Calu3 (cell line): Measurements from ENCODE around the gene PAPPA. TPM values are rescaled to one million over a fixed set of nuclear protein-coding genes. Genes with fewer than 3 reads are reported as not detected.

ENCODE experiments used
- BruUV-seq: library from RNA; stranded (reverse); fragments of 400-500 nt; replicated peaks from 2 replicates; lab custom pipeline; 2021; lab: Mats Ljungman, UMichigan
- CTCF ChIA-PET: fragments of 300-600 bp; sonication (Branson Sonifier 250); formaldehyde crosslinking; loops from one replicate; lab custom pipeline; 2022; ENCODE audit warnings: antibody characterized with exemption; lab: Charles Lee
- DNase-seq: peaks from one replicate; pipeline ENCODE4 v3.0.0; 2022
- H3K27ac Mint-ChIP-seq: one replicate; pipeline ENCODE4 v1.8.0; 2022; ENCODE audit warnings: mixed read lengths; ENCODE audit not compliant: unreplicated experiment
- H3K27me3 Mint-ChIP-seq: one replicate; pipeline ENCODE4 v1.8.0; 2022; ENCODE audit warnings: mixed read lengths; ENCODE audit not compliant: unreplicated experiment
- H3K36me3 Mint-ChIP-seq: one replicate; pipeline ENCODE4 v1.8.0; 2022; ENCODE audit warnings: mild to moderate bottlenecking, moderate library complexity, mixed read lengths; ENCODE audit not compliant: insufficient read depth, unreplicated experiment
- H3K4me1 Mint-ChIP-seq: one replicate; pipeline ENCODE4 v1.8.0; 2022; ENCODE audit warnings: mild to moderate bottlenecking, low read depth, mixed read lengths; ENCODE audit not compliant: unreplicated experiment
- H3K4me3 Mint-ChIP-seq: one replicate; pipeline ENCODE4 v1.8.0; 2022; ENCODE audit warnings: mild to moderate bottlenecking, low read depth, moderate library complexity, mixed read lengths; ENCODE audit not compliant: unreplicated experiment
- H3K9me3 Mint-ChIP-seq: one replicate; pipeline ENCODE4 v1.8.0; 2022; ENCODE audit warnings: low read depth, mixed read lengths; ENCODE audit not compliant: unreplicated experiment
- CTCF ChIP-seq: fragments of 200-600 bp; IDR thresholded peaks from one replicate; pipeline ENCODE4 v1.8.0; 2022; ENCODE audit warnings: antibody characterized with exemption; ENCODE audit not compliant: unreplicated experiment
- intact Hi-C: fragments of 100-400 bp; cut with micrococcal nuclease; formaldehyde crosslinking; loops from one replicate; pipeline ENCODE4 v1.10.0; 2022; ENCODE audit not compliant: unreplicated experiment
- total RNA-seq: library from RNA; stranded (reverse); gene quantifications from 2 replicates; pipeline ENCODE4 v1.2.3, GENCODE V29; 2022

Gene PAPPA
- total RNA-seq, 1 experiment from 2014 or later = not detected

GRCh38 chr9:116391306-116391900 lies 237.8 kb downstream of the PAPPA start:
- BruUV-seq = no TSS peak
- Mint-ChIP-seq H3K4me3 (no peak overlapping the region), H3K9me3 (peaks cover 5% of the 10 kb centered on the region), H3K27me3 (no peaks in the 10 kb centered on the region), H3K36me3 (no peaks in the 10 kb centered on the region), H3K27ac (no peak overlapping the region), H3K4me1 (no peaks in the 10 kb centered on the region)
- TF ChIP-seq CTCF = no peak
- CTCF ChIA-PET = no interaction called here
- DNase-seq = no peak
- intact Hi-C loops = no loop called here

GRCh38 chr9:116393198-116393597 lies 239.6 kb downstream of the PAPPA start:
- Mint-ChIP-seq H3K4me3 (no peak overlapping the region), H3K27ac (no peak overlapping the region), H3K36me3 (no peaks in the 10 kb centered on the region), H3K9me3 (peaks cover 5% of the 10 kb centered on the region), H3K4me1 (no peaks in the 10 kb centered on the region), H3K27me3 (no peaks in the 10 kb centered on the region)
- CTCF ChIA-PET = no interaction called here
- no TSS peak for BruUV-seq
- DNase-seq = no peak
- no peak for TF ChIP-seq CTCF
- intact Hi-C loops = no loop called here

GRCh38 chr9:116394070-116394469 lies 240.5 kb downstream of the PAPPA start:
- no peaks in the 10 kb centered on the region for H3K4me1 Mint-ChIP-seq
- DNase-seq = no peak

GRCh38 chr9:116394894-116395698 lies 241.5 kb downstream of the PAPPA start:
- CTCF ChIA-PET = no interaction called here
- no peak for TF ChIP-seq CTCF
- H3K4me1 Mint-ChIP-seq = no peaks in the 10 kb centered on the region
- no peak for DNase-seq
- H3K9me3 Mint-ChIP-seq = peaks cover 8% of the 10 kb centered on the region
- no peak overlapping the region for H3K27ac Mint-ChIP-seq
- intact Hi-C loops = no loop called here
- no TSS peak for BruUV-seq
- no peaks in the 10 kb centered on the region for H3K36me3 Mint-ChIP-seq
- H3K27me3 Mint-ChIP-seq = no peaks in the 10 kb centered on the region
- H3K4me3 Mint-ChIP-seq = no peak overlapping the region

More at GRCh38 chr9:116394070-116394469, 240.5 kb downstream of the PAPPA start:
- H3K36me3 Mint-ChIP-seq = no peaks in the 10 kb centered on the region
- H3K4me3 Mint-ChIP-seq = no peak overlapping the region
- intact Hi-C loops = no loop called here
- BruUV-seq = no TSS peak
- CTCF ChIA-PET = no interaction called here
- no peak overlapping the region for H3K27ac Mint-ChIP-seq
- H3K27me3 Mint-ChIP-seq = no peaks in the 10 kb centered on the region
- TF ChIP-seq CTCF = no peak
- peaks cover 5% of the 10 kb centered on the region for H3K9me3 Mint-ChIP-seq
